Heart left ventricle (tissue), 13 donors: ENCODE data around the gene CACNB2.

Experiments
- CTCF ChIP-seq, 12 donors: fragments of 200-600 bp; sonication (generic) in 4 of 12; IDR thresholded peaks; one replicate each; pipeline versions ENCODE4 v1.5.0 to v1.8.0; 2018 to 2022; ENCODE audit warnings: antibody characterized with exemption in 12 of 12, mild to moderate bottlenecking in 5 of 12
- POLR2A ChIP-seq, 2 donors: fragments of 450-650 bp; IDR thresholded peaks; one replicate each; pipeline ENCODE4 v1.6.1; 2017; ENCODE audit warnings: antibody characterized with exemption in 2 of 2, mild to moderate bottlenecking in 2 of 2, moderate library complexity in 2 of 2
- donor health status: ischemic (EF 13 %, LVEDD 7.1; RV severe dilation, severe dysfunction).
- donor health status: DM: no; HTN: yes; CAD: no.
- donor health status: DM: no; HTN: no; CAD: no.
- donor health status: ischemic (EF 25% LVEDD 6.9; RV normal size, moderate dysfunction).
- donor health status: ischemic (EF 25% LVEDD 5.7; RV mildly dilated, moderate dysfunction).
- donor health status: ischemic (EF 35%, LVEDD 5.7; RV mildly dilated, moderate dysfunction).
- donor health status: nonischemic (EF 11% LVEDD 7.7; RV severe dilation, severe dysfunction).
- donor health status: DM: yes; HTN: yes; CAD: no.
- donor health status: PGD.
- donor health status: ischemic (EF 29% LVEDD 5.4; RV normal size, mild dysfunction).
- donor health status: nonischemic (EF 23%, LVEDD 6.1; RV moderate dilation, normal function).

- no peak for TF ChIP-seq CTCF (IDR thresholded peaks at IDR 0.05)
- no peak for TF ChIP-seq POLR2A (IDR thresholded peaks at IDR 0.05)
Measured at GRCh38 chr10:18369859-18370473, 229.7 kb downstream of the CACNB2 start.
